HL-60/S4 (cell line): Measurements from ENCODE around the gene CROCC2.
"Not testable (repeated sequence)": the region's sequence is repeated elsewhere in the genome, so short reads cannot be mapped to it uniquely, and the experiment has no call there.

Experiments
- in situ Hi-C: fragments of 300-500 bp; cut with MboI; formaldehyde crosslinking; loops from 2 replicates; pipeline ENCODE4 v1.14.3; 2022; ENCODE audit warnings: low sequenced_read_pairs

Gene CROCC2

GRCh38 chr2:240964704-240965295 lies 58.7 kb downstream of the CROCC2 start:
- in situ Hi-C loops: no loop called here

- in situ Hi-C loops: no loop called here
These were observed 59.3 kb downstream of the CROCC2 start for GRCh38 chr2:240965296-240965904.

GRCh38 chr2:240965905-240966456 lies 59.8 kb downstream of the CROCC2 start:
- in situ Hi-C loops: no loop called here

- in situ Hi-C loops: no loop called here
These were observed 60.3 kb downstream of the CROCC2 start for GRCh38 chr2:240966457-240966905.

- in situ Hi-C loops: no loop called here
These were observed 61.0 kb downstream of the CROCC2 start for GRCh38 chr2:240966906-240967680.

- in situ Hi-C loops: no loop called here
These were observed 61.8 kb downstream of the CROCC2 start for GRCh38 chr2:240967681-240968621.

- in situ Hi-C loops: no loop called here
These were observed 62.8 kb downstream of the CROCC2 start for GRCh38 chr2:240968731-240969624.

GRCh38 chr2:240970104-240970503 lies 64.0 kb downstream of the CROCC2 start:
- in situ Hi-C loops: no loop called here

- in situ Hi-C loops: no loop called here
These were observed 64.7 kb downstream of the CROCC2 start for GRCh38 chr2:240970816-240971215.

- in situ Hi-C loops: no loop called here
These were observed 66.1 kb downstream of the CROCC2 start for GRCh38 chr2:240972201-240972600.

- in situ Hi-C loops: no loop called here
These were observed 66.7 kb downstream of the CROCC2 start for GRCh38 chr2:240972636-240973521.

GRCh38 chr2:240974771-240975572 lies 68.8 kb downstream of the CROCC2 start:
- in situ Hi-C loops: no loop called here

- in situ Hi-C loops: not testable (repeated sequence)
These were observed 69.8 kb downstream of the CROCC2 start for GRCh38 chr2:240975903-240976302.

GRCh38 chr2:240981280-240981679 lies 75.1 kb downstream of the CROCC2 start:
- in situ Hi-C loops: no loop called here

- in situ Hi-C loops: no loop called here
These were observed 76.0 kb downstream of the CROCC2 start for GRCh38 chr2:240981871-240982800.

- in situ Hi-C loops: no loop called here
These were observed 76.7 kb downstream of the CROCC2 start for GRCh38 chr2:240982821-240983281.
